OCI-M2 (cell line): ENCODE data around the gene TMIE.

Experiments used
- DNase-seq: peaks from one replicate; lab custom pipeline; 2025; ENCODE audit not compliant: unreplicated experiment; lab: John Stamatoyannopoulos, UW

TMIE gene

GRCh38 chr3:46701181-46701939, at the start of gene TMIE:
Gene TMIE, plus strand, starts transcription at chr3:46701392. Its CDS starts 96 bp downstream, at chr3:46701488.
- no peak for DNase-seq

- DNase-seq: no peak
Measured at GRCh38 chr3:46655271-46655670, 45.9 kb upstream of the TMIE start.

GRCh38 chr3:46656778-46657556, 44.2 kb upstream of the TMIE start:
- no peak for DNase-seq

DNA sequence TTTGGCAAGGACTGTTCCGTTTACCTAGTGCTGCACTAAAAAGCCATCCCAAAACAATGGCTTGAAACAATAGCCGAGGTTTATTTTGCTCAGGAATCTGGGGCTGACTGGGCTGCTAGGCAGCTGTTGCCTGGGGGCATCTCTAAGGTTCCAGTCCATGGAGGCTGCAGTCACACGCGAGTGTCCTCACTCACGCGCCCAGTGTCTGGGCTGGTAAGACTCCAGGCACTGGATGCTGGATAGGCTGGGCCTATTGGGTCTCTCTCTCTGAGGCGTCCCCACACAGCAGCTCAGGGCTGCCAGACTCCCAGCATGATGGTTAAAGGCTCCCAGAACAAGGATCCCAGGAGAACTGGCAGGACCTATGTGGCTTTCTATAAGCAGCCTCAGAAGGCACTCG, 41.9 kb upstream of the TMIE start:
- DNase-seq: no peak

GRCh38 chr3:46660003-46660402, 41.2 kb upstream of the TMIE start:
- DNase-seq: no peak

DNA sequence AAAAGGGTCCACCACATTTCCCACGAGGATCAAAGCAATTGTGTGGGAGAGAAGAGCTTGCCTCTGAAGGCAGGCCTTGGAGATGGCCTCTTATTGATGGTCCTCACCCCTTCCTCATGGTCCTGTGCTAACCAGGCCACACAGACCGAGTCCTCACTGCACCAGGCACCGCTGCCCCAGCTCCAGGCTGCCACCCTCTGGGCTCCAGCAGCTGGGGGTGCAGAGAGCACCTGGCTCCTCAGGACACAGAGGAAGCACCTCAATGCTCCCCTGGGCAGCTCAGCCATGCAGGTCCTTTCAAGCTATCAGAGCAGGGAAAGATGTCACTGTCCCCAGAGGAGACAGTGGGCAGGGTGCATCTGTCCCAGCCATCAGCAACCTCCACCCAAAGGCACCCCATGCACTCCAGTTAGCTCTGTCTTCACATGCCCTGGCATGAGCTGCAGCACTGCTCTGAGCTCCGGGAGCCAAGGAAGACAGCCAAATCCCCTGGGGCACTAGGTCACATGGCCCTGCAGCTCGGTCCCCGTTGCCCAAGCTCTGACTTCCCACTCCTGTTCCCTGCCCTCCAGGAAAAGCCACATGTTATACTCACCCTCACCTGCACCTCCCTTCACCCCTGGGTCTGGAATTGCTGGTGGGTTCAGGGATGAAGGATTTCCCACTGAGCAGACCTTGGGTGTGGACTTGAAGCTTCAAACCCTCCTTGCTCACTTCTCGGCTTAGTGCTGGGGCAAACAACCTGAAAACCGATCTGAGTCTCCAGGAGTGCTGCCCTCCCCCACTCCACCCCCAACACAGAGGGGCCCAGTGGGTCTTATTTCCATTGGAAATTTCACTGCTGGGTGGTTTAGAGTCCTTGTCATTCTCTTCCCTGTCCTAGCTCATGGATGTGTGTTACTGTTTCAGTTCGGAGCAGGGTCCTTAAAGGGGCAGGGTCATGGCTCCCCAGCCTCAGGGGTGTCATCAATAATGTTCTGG, 40.4 kb upstream of the TMIE start:
- no peak for DNase-seq

DNA sequence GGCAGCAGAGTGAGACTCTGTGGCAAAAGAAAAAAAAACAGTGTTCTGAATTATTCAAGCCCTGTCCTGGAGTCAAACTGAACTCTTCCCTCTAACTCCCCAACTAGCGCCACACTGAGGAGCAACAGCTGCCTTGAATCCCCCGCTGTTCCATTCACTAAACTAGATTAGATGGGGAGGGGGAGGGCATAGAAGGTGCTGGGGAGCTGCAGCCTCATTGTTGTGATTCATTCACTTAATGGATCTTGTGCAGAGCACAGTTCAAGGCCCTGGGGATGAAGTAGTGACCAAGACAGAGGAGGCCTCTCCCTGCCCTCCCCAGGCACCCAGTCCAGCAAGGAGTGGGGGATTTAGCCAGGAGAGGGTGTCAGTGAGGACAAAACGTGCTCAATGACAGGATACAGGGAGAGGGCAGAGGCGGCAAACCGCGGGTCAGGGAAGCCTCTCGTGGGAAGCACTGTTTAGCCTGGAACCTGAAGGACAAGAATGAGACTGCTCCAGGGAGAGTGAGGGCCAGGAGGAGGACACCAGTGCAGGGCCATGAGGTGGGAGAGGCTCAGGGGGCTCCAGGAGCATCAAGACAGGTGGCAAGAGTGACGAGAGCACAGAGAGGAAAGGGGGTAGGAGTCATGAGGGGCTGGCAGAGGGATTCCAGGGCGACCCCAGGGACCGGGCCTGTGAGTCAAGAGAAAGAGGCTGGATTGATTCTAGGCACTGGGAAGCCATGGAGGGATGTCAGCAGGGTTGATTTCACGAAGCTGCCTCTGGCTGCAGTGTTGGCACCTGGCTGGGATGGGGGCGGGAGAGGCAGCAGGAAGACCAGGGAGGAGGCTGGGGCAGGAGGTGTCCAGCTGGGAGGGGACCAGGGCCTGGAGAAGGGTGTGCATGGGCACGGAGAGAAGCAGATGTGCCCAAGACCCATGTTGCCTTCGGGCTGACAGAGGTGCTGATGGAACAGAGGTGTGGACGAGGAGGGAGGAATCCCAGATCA, 39.1 kb upstream of the TMIE start:
- DNase-seq: no peak

- no peak for DNase-seq
Measured at GRCh38 chr3:46662771-46663551, 38.2 kb upstream of the TMIE start.

GRCh38 chr3:46663591-46664135, 37.5 kb upstream of the TMIE start:
- no peak for DNase-seq

- DNase-seq: no peak
Measured at GRCh38 chr3:46664188-46664970, 36.8 kb upstream of the TMIE start.

GRCh38 chr3:46664971-46665762, 36.0 kb upstream of the TMIE start:
- DNase-seq: no peak

- no peak for DNase-seq
Measured at GRCh38 chr3:46665763-46666452, 35.3 kb upstream of the TMIE start.

- no peak for DNase-seq
Measured at GRCh38 chr3:46666453-46666845, 34.7 kb upstream of the TMIE start.

- no peak for DNase-seq
Measured at GRCh38 chr3:46667061-46667621, 34.1 kb upstream of the TMIE start.

GRCh38 chr3:46667657-46668056, 33.5 kb upstream of the TMIE start:
- DNase-seq: no peak

DNA sequence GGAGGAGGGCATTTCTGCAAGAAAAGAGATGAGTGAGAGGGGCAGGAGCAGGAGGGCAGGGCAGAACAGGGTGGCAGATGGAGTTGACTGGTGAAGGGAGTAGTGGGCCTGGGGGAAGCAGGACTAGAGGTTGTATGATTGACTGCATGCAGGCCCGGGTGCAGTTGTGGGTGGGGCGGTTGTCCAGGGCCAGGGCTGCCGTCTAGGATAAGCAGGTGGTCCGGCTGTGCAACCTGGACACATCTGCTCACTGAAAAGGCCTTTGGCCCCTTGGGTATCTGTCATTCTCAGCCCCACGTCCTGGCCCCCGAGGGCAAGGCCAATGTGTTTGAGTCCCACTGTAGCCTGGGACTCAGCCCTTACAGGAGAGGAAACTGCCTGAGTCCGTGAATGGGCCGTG, 33.1 kb upstream of the TMIE start:
- DNase-seq: no peak

- DNase-seq: no peak
Measured at GRCh38 chr3:46668591-46668990, 32.6 kb upstream of the TMIE start.
